ENCODE measurements around the gene ACSL5.
"Not testable (repeated sequence)": the region's sequence is repeated elsewhere in the genome, so short reads cannot be mapped to it uniquely, and the experiment has no call there.

Gene ACSL5

DNA sequence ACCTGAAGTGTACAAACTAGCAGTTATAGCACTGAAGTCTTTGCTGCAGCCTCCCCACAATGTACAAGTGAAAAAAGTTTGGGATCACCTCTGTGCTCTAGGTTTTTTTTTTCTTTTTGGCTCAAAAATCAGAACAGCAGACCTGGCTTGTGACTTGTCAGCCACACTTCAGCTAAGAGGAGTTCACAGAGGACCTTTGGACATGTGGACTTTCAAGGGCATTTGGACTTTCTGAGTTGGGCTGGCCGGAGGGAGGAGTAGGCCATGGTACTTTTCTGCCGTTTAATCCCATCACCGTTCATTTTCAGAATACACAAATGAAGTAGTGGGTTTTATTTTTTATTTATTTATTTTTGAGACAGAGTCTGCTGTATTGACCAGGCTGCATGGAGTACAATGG, 21.9 kb upstream of the ACSL5 start:
- DNase-seq = no peak

DNA sequence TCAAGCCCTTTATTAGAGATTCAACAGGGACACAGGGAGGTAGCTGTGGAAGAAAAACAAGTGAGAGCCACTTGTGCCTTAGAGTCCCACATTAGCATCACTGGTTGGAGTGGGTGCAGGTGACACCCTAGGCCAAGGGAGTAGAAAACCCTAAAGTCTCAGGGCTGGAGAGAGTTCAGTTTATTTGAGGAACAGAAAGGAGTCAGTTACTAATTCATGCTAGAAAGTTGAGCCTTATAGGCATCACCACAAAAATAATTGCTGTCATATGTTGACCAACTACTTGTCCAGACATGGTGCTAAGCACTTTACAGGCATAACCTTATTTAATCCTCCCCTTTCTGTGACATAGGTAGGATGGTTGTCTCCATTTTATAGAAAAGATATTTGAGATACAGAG, 20.9 kb upstream of the ACSL5 start:
- no peak for DNase-seq

DNA sequence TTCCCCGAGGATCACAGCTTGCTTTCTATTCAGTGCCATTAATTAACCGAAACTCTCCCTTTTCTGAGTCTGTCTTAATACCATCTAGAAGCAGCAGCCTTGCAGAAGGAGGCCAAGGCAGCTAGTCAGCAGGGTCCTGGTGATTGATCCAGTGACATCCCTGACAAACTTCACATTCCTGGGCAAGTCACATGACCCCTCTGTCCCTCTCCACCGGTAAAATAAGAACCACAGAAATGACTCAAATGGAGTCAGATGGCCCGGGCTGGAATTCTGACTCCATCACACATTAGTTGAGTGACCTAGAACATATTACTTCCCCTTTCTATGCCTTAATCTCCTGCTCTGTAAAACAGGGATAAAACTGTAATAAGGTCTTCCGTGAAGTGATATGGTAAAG, 17.2 kb upstream of the ACSL5 start:
- DNase-seq = no peak

DNA sequence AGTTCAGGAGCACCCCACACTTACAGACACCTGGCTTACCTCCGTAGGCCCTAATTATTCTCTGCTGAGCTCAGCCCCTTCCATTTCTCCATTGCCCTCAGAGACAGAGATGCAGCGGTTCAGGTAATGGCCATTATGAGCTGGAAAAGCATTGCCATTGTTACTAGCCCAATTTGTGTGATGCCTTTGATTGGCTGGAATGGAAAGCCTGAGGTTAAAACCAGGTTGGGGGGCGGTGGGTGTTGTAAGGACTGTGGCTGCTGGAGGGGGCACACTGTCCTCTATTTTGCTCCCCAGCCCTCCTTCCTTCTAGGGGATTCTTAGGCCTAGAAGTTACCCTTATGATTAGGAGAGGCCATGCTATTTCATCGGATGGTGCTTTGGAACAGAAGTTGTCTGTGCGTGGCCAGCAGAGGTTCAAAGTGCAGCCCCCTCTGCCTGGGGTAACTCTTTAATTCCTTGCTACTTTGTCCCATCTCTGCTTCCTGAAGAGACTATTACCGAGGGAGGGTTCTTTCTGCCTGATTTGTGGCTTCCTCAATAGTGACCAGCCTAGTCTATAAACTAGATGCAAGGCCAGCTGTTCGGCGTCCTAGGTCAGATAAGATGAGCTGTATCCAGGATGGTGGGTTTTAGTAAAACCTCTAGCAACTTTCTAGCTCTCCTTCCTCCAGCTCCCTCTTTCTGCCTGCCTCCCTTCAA, 14.2 kb upstream of the ACSL5 start:
- DNase-seq = no peak

DNA sequence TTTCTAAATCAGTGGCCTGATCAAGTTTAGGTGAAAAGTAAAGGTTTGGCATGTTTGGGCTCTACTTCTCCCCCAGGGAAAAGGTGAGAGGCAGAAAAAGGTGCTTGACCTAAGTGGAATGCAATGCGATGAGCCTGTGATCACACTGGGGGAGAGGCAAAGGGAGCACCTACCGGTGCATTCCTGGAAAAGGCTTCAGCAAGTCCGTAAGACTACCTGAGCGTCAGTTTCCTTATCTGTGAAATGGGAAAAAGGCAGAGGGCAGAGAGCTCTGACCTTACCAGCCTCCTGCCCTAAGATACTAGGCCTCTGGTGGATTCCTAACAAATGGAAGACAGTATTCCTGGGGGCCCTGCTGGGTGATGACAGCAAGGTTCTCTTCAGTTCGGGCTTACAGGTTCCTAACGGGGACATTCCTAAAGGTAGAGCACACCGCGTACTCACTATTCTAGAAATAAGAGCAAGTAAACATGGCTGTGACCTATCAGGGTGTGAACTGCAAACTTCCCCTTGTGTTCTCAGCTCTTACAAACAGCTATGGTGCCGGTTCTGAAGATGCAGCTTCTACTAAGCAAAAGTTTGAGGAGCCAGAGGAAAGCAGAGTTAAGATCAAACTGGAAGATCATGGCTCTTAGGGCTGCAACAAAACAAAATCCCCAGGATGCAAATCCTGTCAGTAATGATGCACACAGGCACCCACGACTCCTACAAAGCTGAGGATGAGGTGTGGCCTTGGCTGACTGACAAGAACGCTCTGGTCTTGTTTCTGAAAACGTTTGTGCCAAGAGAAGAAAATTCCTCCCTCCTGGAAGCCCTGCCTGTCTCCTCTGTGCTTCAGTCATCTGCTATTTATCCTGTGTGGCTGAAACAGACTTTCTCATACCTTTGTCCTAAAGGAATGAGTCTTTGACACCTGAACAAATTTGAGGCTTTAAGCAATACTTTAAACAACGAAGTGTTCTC, 13.3 kb upstream of the ACSL5 start:
- no peak for DNase-seq

DNA sequence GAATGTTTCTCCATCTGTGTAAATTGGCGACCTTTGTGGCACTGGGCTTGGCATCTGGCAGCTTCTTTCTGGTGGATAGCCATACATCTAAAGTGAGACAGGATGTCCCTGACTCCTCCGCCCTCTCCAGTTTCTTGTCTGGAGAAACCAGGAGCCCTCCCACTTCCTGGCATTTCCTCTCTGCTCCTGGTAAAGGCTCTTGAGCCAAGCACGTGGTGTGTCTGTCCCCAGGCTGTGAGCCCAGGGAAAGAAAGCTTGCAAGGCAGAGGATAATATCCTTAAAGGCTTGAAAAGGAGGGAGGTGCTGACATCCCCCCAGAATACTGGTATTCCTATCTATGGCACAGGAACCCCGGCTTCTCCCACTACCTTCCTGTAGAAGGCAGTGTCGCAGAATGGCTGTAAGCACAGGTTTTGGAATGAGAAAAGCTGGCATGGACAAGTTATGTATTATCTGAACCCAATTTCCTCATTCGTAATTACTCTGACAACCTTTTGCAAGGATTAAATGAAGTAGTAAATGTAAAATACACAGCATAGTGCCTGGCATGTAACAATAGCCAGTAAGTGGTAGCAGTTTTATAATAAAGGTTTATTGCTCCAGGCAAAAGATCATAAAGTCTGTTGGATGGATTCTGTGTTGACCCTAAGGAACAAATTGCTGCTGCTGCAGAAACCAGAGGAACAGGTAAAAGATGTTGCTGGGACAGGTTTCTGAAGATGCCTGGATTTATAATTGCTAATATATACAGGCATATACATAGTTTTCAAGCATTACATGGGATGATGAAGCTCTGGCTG, 11.8 kb upstream of the ACSL5 start:
- peak; percentile 12 for DNase-seq

DNA sequence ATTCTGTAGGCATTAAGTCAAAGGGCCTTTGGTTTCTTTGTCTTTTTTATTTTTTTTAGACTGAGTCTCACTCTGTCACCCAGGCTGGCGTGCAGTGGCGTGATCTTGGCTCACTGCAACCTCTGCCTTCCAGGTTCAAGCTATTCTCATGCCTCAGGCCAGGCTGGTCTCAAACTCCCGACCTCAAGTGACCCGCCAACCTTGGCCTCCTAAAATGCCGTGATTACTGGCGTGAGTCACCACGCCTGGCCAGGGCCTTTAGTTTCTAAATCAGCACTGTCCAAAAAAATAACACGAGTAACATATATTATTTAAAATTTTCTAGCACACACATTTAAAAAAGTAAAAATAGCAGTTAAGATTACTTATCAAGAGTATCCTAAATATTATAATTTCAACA, 11.1 kb upstream of the ACSL5 start:
- no peak for DNase-seq

DNA sequence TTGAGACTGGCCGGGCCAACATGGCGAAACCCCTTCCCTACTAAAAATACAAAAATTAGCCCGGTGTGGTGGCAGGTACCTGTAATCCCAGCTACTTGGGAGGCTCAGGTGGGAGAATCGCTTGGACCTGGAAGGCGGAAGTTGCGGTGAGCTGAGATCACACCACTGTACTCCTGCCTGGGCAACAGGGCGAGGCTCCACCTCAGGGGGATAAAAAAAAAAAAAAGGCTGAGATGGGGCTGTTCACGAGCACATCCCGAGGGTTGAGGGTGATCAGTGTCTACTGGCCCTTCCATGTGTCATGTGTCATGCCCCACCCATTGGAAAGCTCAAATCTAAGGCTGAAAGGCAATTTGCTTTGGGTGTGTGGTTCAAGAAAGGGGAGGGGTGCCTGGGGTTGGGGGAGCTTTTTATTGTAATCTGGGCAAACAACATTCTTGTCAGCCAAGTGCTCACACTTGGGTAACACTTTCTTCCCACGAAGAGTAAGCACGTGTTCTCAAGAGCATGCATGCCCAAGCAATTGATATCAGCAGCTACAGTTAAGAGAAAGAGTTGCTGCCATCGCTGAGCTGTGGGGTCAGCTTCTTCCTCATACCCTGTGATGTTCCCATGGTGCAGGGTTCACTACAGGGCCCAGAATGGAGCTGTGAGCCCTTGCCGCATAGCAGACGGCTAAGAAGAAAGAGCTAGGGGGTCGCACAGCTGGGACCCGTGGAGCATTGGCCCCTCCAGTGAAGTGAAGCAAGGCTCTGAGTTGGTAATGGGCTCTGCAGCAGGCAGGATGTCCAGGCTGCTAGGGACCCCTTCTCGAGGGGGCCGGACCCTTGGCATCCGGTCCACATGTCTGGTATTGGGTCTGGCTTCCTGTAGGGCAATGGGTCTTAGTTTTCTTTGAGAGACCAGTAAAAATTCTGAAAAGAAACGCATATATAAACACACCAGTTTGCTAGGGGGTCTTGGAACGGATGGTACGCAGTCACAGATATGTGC, 9.9 kb upstream of the ACSL5 start:
- DNase-seq = no peak

DNA sequence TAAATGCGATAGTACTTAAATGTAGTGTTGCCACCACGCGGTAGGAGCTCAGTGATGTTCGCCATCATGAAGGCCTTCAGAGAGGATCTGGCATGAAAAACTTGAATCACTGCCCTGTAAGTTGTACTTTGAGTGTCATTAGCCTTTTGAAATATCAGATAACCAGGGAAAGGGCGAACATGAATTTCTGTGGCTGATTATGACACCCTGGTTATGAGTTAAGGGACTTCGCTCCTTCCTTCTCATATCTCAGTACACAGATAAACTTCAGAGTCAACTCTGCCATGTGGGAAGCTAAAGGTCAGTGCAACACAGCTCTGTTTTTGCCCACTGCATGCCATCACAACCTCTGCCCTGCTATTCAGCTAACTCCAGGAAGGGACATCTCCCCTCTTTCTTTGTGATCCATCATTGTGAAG, 8.9 kb upstream of the ACSL5 start:
- DNase-seq = no peak

DNA sequence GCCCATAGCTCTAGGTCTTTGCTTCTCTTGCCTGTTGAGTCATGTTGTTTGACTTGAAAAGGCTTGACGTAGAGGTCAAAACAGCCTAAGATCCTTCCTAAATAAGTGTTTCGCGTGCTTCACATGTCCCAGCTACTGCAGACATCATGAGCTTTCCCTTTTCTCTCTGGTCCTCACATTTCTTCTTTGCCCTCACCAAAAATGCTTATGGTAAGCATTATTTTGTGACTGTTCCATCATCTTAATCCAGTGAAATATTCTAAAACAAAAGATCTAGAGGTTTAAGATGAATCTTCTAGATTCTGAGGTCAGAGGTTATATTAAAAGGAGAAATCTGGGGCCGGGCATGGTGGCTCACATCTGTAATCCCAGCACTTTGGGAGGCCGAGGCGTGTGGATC, 8.5 kb upstream of the ACSL5 start:
- DNase-seq = no peak

DNA sequence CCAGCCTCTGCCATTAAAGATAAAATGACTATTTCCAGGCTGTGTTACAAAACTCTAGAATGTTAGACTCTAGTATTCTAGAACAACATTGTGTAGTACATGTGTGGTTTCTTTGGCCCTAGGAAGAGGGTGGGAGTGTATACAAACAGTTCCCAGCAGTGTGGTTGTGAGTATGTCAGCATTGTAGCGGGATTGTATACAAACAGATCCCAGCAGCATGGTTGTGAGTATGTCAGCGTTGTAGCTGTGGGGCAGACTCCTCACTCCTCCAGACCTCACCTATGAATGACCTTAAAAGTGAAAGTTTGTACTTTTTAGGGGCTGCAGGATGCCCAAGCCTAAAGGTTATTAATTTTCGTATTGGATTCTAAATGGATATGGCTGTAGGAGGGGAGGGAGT, 6.9 kb upstream of the ACSL5 start:
- DNase-seq = no peak

DNA sequence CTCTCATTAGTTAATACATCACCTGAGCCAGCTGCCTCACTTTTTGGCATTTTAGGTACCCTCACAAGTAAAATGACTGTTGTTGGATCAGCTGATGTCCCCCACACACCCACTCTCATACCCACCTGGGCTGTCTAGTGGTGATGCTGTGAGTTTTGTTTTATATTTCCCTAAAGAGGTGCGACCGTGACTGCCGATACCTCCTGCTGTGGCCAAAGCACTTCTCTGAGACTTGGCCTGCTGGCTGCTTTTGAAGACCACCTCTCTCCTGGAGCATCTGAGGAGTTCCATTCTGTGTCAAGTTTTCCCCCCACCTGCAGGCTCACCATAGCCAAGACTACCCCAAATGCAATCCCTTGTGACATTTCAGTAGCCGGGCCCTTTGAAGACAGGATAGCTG, 6.4 kb upstream of the ACSL5 start:
- DNase-seq = no peak

DNA sequence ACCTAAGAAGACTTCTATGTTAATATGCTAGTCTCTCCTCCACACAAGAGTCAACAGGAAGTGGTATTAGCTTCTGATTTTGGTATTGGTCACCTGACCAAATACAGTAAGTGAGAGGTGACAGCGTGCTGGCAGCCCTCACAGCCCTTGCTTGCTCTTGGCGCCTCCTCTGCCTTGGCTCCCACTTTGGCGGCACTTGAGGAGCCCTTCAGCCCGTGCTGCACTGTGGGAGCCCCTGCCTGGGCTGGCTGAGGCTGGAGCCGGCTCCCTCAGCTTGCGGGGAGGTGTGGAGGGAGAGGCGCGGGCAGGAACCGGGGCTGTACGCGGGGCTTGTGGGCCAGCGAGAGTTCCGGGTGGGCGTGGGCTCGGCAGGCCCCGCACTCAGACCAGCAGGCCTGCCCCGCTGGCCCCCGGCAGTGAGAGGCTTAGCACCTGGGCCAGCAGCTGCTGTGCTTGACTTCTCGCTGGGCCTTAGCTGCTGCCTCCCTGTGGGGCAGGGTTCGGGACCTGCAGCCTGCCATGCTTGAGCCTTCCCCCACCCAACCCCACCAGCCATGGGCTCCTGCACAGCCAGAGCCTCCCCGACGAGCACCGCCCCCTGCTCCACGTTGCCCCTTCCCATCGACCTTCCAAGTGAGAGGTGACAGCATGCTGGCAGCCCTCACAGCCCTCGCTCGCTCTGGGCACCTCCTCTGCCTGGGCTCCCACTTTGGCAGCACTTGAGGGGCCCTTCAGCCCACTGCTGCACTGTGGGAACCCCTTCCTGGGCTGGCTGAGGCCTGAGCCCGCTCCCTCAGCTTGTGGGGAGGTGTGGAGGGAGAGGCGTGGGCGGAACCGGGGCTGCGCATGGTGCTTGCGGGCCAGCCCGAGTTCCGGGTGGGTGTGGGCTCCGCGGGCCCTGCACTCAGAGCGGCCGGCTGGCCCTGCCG, 4.2 kb upstream of the ACSL5 start:
- DNase-seq = no peak

DNA sequence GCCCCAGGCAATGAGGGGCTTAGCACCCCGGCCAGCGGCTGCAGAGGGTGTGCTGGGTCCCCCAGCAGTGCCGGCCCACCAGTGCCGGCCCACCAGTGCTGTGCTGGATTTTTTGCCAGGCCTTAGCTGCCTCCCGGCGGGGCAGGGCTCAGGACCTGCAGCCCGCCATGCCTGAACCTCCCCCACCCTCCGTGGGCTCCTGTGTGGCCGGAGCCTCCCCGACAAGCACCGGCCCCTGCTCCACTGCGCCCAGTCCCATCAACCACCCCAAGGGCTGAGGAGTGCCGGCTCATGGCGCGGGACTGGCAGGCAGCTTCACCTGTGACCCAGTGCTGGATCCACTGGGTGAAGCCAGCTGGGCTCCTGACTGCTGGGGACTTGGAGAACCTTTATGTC, 3.5 kb upstream of the ACSL5 start:
- no peak for DNase-seq

DNA sequence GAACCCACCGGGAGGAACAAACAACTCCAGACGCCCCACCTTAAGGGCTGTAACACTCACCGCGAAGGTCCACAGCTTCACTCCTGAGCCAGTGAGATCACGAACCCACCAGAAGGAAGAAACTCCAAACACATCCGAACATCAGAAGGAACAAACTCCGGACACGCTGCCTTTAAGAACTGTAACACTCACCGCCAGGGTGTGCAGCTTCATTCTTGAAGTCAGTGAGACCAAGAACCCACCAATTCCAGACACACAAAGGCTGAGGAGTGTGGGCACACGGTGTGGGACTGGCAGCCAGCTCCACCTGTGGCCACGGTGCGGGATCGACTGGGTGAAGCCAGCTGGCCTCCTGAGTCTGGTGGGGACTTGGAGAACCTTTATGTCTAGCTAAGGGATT, 2.6 kb upstream of the ACSL5 start:
- DNase-seq = not testable (repeated sequence)

DNA sequence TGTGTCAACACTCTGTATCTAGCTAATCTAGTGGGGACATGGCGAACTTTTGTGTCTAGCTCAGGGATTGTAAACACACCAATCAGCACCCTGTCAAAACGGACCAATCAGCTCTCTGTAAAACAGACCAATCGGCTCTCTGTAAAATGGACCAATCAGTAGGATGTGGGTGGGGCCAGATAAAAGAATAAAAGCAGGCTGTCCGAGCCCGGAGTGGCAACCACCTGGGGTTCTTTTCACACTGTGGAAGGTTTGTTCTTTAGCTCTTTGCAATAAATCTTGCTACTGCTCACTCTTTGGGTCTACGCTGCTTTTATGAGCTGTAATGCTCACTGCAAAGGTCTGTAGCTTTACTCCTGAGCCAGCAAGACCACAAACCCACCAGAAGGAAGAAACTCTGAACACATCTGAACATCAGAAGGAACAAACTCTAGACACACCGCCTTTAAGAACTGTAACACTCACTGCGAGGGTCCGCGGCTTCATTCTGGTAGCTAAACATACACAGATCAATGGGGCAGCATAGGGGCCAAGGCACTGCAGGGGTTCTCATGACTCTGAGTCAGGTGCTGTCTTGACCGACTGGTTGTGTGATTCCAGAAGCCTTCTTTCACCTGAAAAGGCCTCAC, 1.6 kb upstream of the ACSL5 start:
- not testable (repeated sequence) for DNase-seq

DNA sequence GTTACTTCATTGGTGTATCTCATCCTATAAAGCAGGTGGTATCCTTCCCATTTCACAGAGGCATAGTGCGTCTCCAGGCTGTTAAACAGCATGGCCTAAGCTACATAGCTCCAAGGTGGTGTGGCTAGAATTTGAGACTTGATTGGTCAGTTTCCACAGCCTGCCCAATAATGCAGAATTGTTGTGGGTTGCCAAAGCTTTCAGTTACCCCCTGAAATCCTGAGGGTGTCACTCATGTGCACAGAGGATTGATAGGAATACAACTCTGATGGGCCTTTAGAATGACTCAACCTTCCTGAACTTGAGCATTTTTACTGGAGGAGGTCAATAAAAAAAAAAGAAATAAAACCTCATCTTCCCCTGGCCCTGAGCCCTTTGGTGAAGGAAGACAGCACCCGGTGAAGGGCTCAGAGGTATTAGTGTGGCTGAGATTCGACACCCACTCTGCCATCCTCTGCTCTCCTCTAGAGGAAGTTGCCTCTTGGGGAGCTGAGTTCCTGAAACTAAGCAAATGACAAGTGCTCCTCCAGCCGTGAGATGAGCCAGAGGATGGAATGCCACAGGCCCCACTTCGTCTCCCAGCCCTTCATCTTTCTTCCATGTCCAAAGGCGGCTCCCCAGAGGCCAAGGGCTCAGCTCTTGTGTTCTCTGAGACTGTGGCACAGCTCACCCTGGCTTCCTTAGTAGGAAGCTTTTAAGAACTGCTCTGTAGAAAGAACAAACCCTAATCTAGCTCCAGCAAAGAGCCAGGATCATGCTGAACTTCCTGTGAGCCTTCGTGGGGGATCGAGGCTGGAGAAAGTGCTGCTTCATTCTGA, 1.0 kb downstream of the ACSL5 start:
- DNase-seq = no peak

DNA sequence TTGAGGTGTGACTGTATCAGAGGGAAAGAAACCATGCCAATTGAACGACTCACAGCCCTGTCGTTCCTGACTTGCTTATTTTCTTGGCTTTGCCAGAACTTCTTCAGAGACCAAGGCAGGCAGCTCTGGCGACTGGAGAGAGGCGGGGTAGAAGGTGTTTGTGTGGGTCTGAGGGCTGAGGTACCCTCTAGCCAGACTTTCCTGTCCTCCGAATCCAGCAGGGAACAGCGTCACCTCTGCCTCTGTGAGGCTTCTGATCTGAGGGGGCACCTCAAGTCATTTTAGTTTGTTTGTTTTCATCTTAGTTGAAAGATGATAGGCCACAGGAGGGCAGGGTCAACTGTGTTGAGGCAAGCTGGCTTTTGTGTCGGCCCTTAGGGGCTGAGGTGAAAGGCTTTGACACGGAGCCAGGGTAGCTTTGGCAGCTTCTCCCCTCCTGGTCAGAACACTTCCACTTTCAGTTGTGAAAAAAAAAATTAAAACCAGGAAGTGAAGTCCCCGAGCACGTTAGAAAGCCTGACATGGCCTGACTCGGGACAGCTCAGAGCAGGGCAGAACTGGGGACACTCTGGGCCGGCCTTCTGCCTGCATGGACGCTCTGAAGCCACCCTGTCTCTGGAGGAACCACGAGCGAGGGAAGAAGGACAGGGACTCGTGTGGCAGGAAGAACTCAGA, 1.9 kb downstream of the ACSL5 start:
- DNase-seq = peak; percentile 58

DNA sequence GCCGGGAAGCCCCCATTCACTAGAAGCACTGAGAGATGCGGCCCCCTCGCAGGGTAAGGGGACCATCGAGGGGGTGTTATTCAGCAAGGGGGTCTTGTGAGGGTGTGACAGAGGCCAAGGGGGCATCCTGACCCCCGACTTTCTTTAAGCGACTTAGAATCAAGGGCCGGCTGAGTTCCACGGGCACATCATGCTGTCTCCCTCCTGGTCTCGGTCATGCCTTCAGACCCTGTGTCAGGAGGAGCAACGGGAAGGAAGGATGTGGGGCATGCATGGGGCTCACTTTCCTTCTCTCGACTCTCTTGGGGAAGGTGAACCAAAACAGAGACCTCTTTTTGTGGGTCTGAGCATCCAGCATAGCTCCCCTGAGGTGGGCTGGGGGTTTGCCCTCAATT, 2.5 kb downstream of the ACSL5 start:
- DNase-seq = no peak
